ENCODE measurements around the gene ATAD1.
"Not testable (repeated sequence)": the region's sequence is repeated elsewhere in the genome, so short reads cannot be mapped to it uniquely, and the experiment has no call there.

Gene ATAD1

GRCh38 chr10:87751274-87751673 is 66.8 kb downstream of the ATAD1 start:
- no peak for DNase-seq

GRCh38 chr10:87750817-87751216 is 67.2 kb downstream of the ATAD1 start:
- DNase-seq = no peak

- no peak for DNase-seq
Observed at GRCh38 chr10:87750001-87750671, 67.9 kb downstream of the ATAD1 start.

GRCh38 chr10:87748244-87748643 is 69.8 kb downstream of the ATAD1 start:
- not testable (repeated sequence) for DNase-seq

GRCh38 chr10:87746911-87747310 is 71.1 kb downstream of the ATAD1 start:
- no peak for DNase-seq

GRCh38 chr10:87744606-87745005 is 73.4 kb downstream of the ATAD1 start:
- no peak for DNase-seq

- not testable (repeated sequence) for DNase-seq
Observed at GRCh38 chr10:87742992-87743610, 74.9 kb downstream of the ATAD1 start.

GRCh38 chr10:87740254-87740655 is 77.8 kb downstream of the ATAD1 start:
- DNase-seq = no peak

GRCh38 chr10:87739703-87740102 is 78.3 kb downstream of the ATAD1 start:
- no peak for DNase-seq

GRCh38 chr10:87738253-87738652 is 79.8 kb downstream of the ATAD1 start:
- not testable (repeated sequence) for DNase-seq

- DNase-seq = no peak
Observed at GRCh38 chr10:87734987-87735827, 82.8 kb downstream of the ATAD1 start.

- no peak for DNase-seq
Observed at GRCh38 chr10:87733081-87733480, 84.9 kb downstream of the ATAD1 start.

- no peak for DNase-seq
Observed at GRCh38 chr10:87729940-87730339, 88.1 kb downstream of the ATAD1 start.

- no peak for DNase-seq
Observed at GRCh38 chr10:87724789-87725188, 93.2 kb downstream of the ATAD1 start.

GRCh38 chr10:87723500-87723899 is 94.5 kb downstream of the ATAD1 start:
- no peak for DNase-seq

- DNase-seq = no peak
Observed at GRCh38 chr10:87722716-87723115, 95.3 kb downstream of the ATAD1 start.

GRCh38 chr10:87721781-87722180 is 96.2 kb downstream of the ATAD1 start:
- DNase-seq = no peak

- no peak for DNase-seq
Observed at GRCh38 chr10:87720665-87721064, 97.4 kb downstream of the ATAD1 start.

- DNase-seq = no peak
Observed at GRCh38 chr10:87716348-87716670, 101.7 kb downstream of the ATAD1 start.

GRCh38 chr10:87715552-87716347 is 102.3 kb downstream of the ATAD1 start:
- no peak for DNase-seq

- no peak for DNase-seq
Observed at GRCh38 chr10:87713707-87714106, 104.3 kb downstream of the ATAD1 start.

- DNase-seq = no peak
Observed at GRCh38 chr10:87712913-87713616, 105.0 kb downstream of the ATAD1 start.

- no peak for DNase-seq
Observed at GRCh38 chr10:87707254-87707653, 110.8 kb downstream of the ATAD1 start.

All from activated CD8-positive, alpha-beta memory T cell treated with anti-CD3 and anti-CD28 coated beads, Interleukin-2, amount 50 U/mL, for 48 hours (primary cell).